ENCODE data around the gene COL16A1. TPM values are rescaled to one million over a fixed set of nuclear protein-coding genes. Genes with fewer than 3 reads are reported as not detected.

COL16A1 gene
- polyA plus RNA-seq, 3 donors from 2014 or later: not detected

GRCh38 chr1:31727195-31727594, 23.4 kb upstream of the COL16A1 start:
- no peak for DNase-seq
- H3K27me3 Mint-ChIP-seq (ENCODE audit: low read depth in 3 of 3): peaks cover 0 to 2% (median 0%) of the 10 kb centered on the region in 3 donors
- H3K4me1 Mint-ChIP-seq: peaks cover 0 to 2% of the 10 kb centered on the region in 2 donors
- H3K4me3 Mint-ChIP-seq: no peak overlapping the region
- H3K9me3 Mint-ChIP-seq: no peaks in the 10 kb centered on the region
- peaks cover 0 to 11% (median 7%) of the 10 kb centered on the region in 3 donors for H3K36me3 Mint-ChIP-seq
- no peak overlapping the region for H3K27ac Mint-ChIP-seq

GRCh38 chr1:31726715-31727114, 22.9 kb upstream of the COL16A1 start:
- no peak for DNase-seq
- Mint-ChIP-seq H3K9me3 (no peaks in the 10 kb centered on the region), H3K4me3 (no peak overlapping the region), H3K27ac (no peak overlapping the region), H3K27me3 (ENCODE audit: low read depth in 3 of 3) (peaks cover 0 to 2% (median 0%) of the 10 kb centered on the region in 3 donors), H3K36me3 (peaks cover 0 to 13% (median 7%) of the 10 kb centered on the region in 3 donors), H3K4me1 (peaks cover 0 to 2% of the 10 kb centered on the region in 2 donors)

GRCh38 chr1:31725777-31726535, 22.1 kb upstream of the COL16A1 start:
- Mint-ChIP-seq H3K27me3 (ENCODE audit: low read depth in 3 of 3) (peaks cover 0 to 4% (median 3%) of the 10 kb centered on the region in 3 donors), H3K9me3 (no peaks in the 10 kb centered on the region), H3K4me3 (no peak overlapping the region), H3K36me3 (peaks cover 0 to 15% (median 7%) of the 10 kb centered on the region in 3 donors), H3K27ac (no peak overlapping the region), H3K4me1 (peaks cover 0 to 2% of the 10 kb centered on the region in 2 donors)
- DNase-seq: no peak

GRCh38 chr1:31725134-31725533, 21.3 kb upstream of the COL16A1 start:
- peaks cover 2 to 5% (median 4%) of the 10 kb centered on the region in 3 donors for H3K27me3 Mint-ChIP-seq (ENCODE audit: low read depth in 3 of 3)
- DNase-seq: no peak
- peaks cover 0 to 2% of the 10 kb centered on the region in 2 donors for H3K4me1 Mint-ChIP-seq
- H3K4me3 Mint-ChIP-seq: no peak overlapping the region
- peaks cover 0 to 11% (median 7%) of the 10 kb centered on the region in 3 donors for H3K36me3 Mint-ChIP-seq
- H3K27ac Mint-ChIP-seq: no peak overlapping the region
- H3K9me3 Mint-ChIP-seq: no peaks in the 10 kb centered on the region

- H3K9me3 Mint-ChIP-seq: no peaks in the 10 kb centered on the region
- no peak overlapping the region for H3K27ac Mint-ChIP-seq
- H3K27me3 Mint-ChIP-seq (ENCODE audit: low read depth in 3 of 3): peaks cover 2 to 11% (median 9%) of the 10 kb centered on the region in 3 donors
- H3K4me1 Mint-ChIP-seq: peaks cover 0 to 2% of the 10 kb centered on the region in 2 donors
- H3K4me3 Mint-ChIP-seq: no peak overlapping the region
- DNase-seq: peak in 2 of 3 donors; percentile 30 to 34
- H3K36me3 Mint-ChIP-seq: peaks cover 0 to 7% (median 4%) of the 10 kb centered on the region in 3 donors
These were observed 20.1 kb upstream of the COL16A1 start for GRCh38 chr1:31723828-31724359.

- H3K36me3 Mint-ChIP-seq: peaks cover 0 to 3% (median 0%) of the 10 kb centered on the region in 3 donors
- H3K27me3 Mint-ChIP-seq (ENCODE audit: low read depth in 3 of 3): peaks cover 12 to 24% (median 23%) of the 10 kb centered on the region in 3 donors
- peaks cover 16 to 18% of the 10 kb centered on the region in 2 donors for H3K4me1 Mint-ChIP-seq
- H3K9me3 Mint-ChIP-seq: peaks cover 0 to 2% (median 0%) of the 10 kb centered on the region in 6 donors
- H3K4me3 Mint-ChIP-seq: no peak overlapping the region
- no peak overlapping the region for H3K27ac Mint-ChIP-seq
- DNase-seq: no peak
These were observed 14.6 kb upstream of the COL16A1 start for GRCh38 chr1:31718327-31718897.

- no peak overlapping the region for H3K27ac Mint-ChIP-seq
- no peak overlapping the region for H3K4me3 Mint-ChIP-seq
- H3K36me3 Mint-ChIP-seq: peaks cover 0 to 3% (median 0%) of the 10 kb centered on the region in 3 donors
- H3K9me3 Mint-ChIP-seq: peaks cover 0 to 2% (median 0%) of the 10 kb centered on the region in 6 donors
- H3K4me1 Mint-ChIP-seq: peaks cover 16 to 23% of the 10 kb centered on the region in 2 donors
- DNase-seq: no peak
- H3K27me3 Mint-ChIP-seq (ENCODE audit: low read depth in 3 of 3): peaks cover 15 to 26% (median 23%) of the 10 kb centered on the region in 3 donors
These were observed 13.5 kb upstream of the COL16A1 start for GRCh38 chr1:31717341-31717740.

- H3K27ac Mint-ChIP-seq: no peak overlapping the region
- peaks cover 16 to 23% of the 10 kb centered on the region in 2 donors for H3K4me1 Mint-ChIP-seq
- no peak for DNase-seq
- H3K27me3 Mint-ChIP-seq (ENCODE audit: low read depth in 3 of 3): peaks cover 17 to 22% (median 22%) of the 10 kb centered on the region in 3 donors
- H3K4me3 Mint-ChIP-seq: peak overlapping the region; percentile 56 to 87 (median 72)
- H3K9me3 Mint-ChIP-seq: peaks cover 0 to 2% (median 0%) of the 10 kb centered on the region in 6 donors
- H3K36me3 Mint-ChIP-seq: no peaks in the 10 kb centered on the region
These were observed 12.0 kb upstream of the COL16A1 start for GRCh38 chr1:31715873-31716220.

GRCh38 chr1:31715087-31715872, 11.5 kb upstream of the COL16A1 start:
- Mint-ChIP-seq H3K9me3 (peaks cover 0 to 2% (median 0%) of the 10 kb centered on the region in 6 donors), H3K36me3 (no peaks in the 10 kb centered on the region), H3K4me3 (peak overlapping the region; percentile 69 to 87 (median 77)), H3K4me1 (peaks cover 16 to 23% of the 10 kb centered on the region in 2 donors), H3K27ac (peak overlapping the region in 1 of 6 donors; percentile 31), H3K27me3 (ENCODE audit: low read depth in 3 of 3) (peaks cover 17 to 22% (median 20%) of the 10 kb centered on the region in 3 donors)
- DNase-seq: peak in 2 of 3 donors; percentile 36 to 43

- Mint-ChIP-seq H3K27ac (peak overlapping the region in 1 of 6 donors; percentile 40), H3K9me3 (peaks cover 0 to 2% (median 0%) of the 10 kb centered on the region in 6 donors), H3K36me3 (no peaks in the 10 kb centered on the region), H3K27me3 (ENCODE audit: low read depth in 3 of 3) (peaks cover 16 to 17% (median 16%) of the 10 kb centered on the region in 3 donors), H3K4me1 (peaks cover 16 to 23% of the 10 kb centered on the region in 2 donors), H3K4me3 (peak overlapping the region; percentile 61 to 87 (median 71))
- DNase-seq: peak; percentile 25 to 45 (median 34)
These were observed 10.7 kb upstream of the COL16A1 start for GRCh38 chr1:31714442-31715086.

- DNase-seq: no peak
- Mint-ChIP-seq H3K36me3 (no peaks in the 10 kb centered on the region), H3K4me1 (peaks cover 31 to 39% of the 10 kb centered on the region in 2 donors), H3K9me3 (peaks cover 0 to 2% (median 0%) of the 10 kb centered on the region in 6 donors), H3K27me3 (ENCODE audit: low read depth in 3 of 3) (peaks cover 8 to 21% (median 17%) of the 10 kb centered on the region in 3 donors), H3K4me3 (peak overlapping the region in 1 of 5 donors; percentile 36), H3K27ac (no peak overlapping the region)
These were observed 8.8 kb upstream of the COL16A1 start for GRCh38 chr1:31712630-31713029.

GRCh38 chr1:31712068-31712467, 8.3 kb upstream of the COL16A1 start:
- H3K27ac Mint-ChIP-seq: no peak overlapping the region
- peaks cover 37 to 45% of the 10 kb centered on the region in 2 donors for H3K4me1 Mint-ChIP-seq
- H3K27me3 Mint-ChIP-seq (ENCODE audit: low read depth in 3 of 3): peaks cover 6 to 20% (median 14%) of the 10 kb centered on the region in 3 donors
- H3K4me3 Mint-ChIP-seq: no peak overlapping the region
- H3K9me3 Mint-ChIP-seq: peaks cover 0 to 2% (median 0%) of the 10 kb centered on the region in 6 donors
- no peaks in the 10 kb centered on the region for H3K36me3 Mint-ChIP-seq
- DNase-seq: no peak

- Mint-ChIP-seq H3K27me3 (ENCODE audit: low read depth in 3 of 3) (peaks cover 5 to 21% (median 10%) of the 10 kb centered on the region in 3 donors), H3K4me1 (peaks cover 42 to 52% of the 10 kb centered on the region in 2 donors), H3K9me3 (no peaks in the 10 kb centered on the region), H3K27ac (no peak overlapping the region), H3K4me3 (peak overlapping the region in 3 of 5 donors; percentile 9 to 48 (median 22)), H3K36me3 (no peaks in the 10 kb centered on the region)
- no peak for DNase-seq
These were observed 4.5 kb upstream of the COL16A1 start for GRCh38 chr1:31708324-31708723.

All from immature natural killer cell (primary cell).